GM19468 (cell line): ENCODE measurements around the gene BTBD10.

Experiments
- ATAC-seq: cut with Tn5 transposase; IDR thresholded peaks from one replicate; pipeline ENCODE4 v1.9.1; 2021; ENCODE audit warnings: mild to moderate bottlenecking, moderate library complexity, moderate number of reproducible peaks; ENCODE audit not compliant: unreplicated experiment; ENCODE audit errors: extremely low read depth

The BTBD10 gene

DNA sequence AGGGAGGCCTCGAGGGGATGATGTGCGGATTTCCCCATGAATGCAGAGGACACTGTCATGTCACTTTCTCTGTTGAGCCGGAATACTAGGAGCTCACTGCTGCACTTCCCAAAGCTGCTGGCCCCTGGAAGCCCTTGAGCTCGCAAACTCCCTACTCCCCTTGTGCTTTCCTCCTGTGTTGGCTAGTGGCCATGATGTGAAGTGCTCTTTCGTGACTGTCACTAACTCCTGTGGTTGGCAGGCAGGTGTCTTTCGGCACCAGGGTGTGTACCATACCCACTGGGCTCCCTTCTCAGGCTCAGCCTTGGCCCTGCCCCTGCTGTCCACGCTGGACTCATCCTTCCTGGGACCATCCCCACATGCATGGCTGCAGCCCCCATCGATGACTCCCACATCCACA, 86.2 kb downstream of the BTBD10 start:
- ATAC-seq = no peak

DNA sequence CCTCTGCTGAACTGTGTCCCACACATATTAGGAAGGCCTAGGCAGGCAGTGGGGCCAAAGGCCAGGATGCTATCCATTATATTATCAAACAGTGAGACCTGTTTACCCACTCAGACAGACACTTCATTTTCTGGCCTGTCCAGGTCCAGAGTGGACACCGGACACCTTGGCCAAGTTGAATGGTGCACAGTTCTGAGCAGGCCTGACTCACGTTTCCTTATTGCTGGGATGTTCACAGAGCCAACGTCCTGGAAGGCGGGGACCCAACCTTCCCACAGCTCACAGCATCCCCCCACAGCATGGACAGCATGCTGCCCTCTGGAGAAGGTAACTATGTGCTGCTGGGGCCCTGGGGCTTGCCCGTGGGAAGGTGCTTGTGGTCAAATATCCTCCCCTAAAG, 86.6 kb downstream of the BTBD10 start:
- ATAC-seq = no peak

DNA sequence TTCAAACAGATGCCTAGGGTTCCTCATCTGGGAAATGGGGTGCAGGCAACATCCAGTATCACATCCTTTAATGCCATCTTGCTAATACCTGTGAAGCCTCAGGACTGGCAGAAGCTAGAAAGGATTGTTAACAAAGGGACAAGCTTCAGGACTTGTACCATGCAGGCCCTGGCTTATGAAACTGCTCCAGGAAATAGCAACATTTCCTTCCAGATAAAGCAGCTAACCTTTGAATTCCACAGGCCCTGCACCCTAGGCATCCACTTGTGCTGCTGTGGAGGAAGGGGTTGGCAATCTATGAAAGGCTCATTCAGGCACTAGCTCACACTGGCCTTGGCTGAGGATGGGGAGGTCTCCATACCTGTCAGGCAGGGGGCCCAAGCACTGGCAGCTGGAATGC, 87.2 kb downstream of the BTBD10 start:
- no peak for ATAC-seq

DNA sequence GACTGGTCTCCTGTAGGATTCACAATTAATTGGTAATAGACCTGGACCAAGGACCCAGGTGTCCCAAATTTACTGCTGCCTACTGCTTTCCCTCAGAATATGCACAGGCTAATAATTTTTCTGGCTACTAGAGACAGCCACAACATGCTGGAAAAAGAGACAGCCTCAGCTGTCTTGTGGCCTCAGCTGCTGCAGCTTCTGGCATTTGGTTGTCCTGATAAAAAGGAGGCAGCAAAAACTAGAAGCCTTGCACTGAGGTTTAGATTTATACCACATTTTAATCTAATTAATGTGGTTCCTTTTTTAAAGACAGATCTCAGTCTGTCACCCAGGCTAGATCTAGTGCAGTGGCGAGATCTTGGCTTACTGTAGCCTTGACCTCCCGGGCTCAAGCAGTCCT, 89.8 kb downstream of the BTBD10 start:
- no peak for ATAC-seq

GRCh38 chr11:13368041-13368446, 95.0 kb downstream of the BTBD10 start:
- no peak for ATAC-seq

DNA sequence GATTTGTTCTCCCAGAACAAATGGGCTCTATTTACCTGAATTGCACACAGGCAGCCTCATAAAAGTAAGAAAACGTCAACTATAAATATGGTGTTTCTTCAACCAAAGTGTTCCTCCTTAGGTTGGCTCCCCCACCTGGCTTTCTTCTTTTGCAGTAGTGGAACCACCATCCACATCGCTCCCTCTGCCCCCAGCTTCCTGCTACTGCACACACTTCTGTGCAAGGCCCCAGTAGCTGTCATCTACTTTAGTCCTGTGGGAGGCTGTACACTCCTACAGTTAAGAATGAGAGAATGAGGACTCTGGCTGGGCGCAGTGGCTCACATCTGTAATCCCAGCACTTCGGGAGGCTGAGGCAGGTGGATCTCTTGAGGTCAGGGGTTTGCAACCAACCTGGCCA, 95.9 kb downstream of the BTBD10 start:
- no peak for ATAC-seq

DNA sequence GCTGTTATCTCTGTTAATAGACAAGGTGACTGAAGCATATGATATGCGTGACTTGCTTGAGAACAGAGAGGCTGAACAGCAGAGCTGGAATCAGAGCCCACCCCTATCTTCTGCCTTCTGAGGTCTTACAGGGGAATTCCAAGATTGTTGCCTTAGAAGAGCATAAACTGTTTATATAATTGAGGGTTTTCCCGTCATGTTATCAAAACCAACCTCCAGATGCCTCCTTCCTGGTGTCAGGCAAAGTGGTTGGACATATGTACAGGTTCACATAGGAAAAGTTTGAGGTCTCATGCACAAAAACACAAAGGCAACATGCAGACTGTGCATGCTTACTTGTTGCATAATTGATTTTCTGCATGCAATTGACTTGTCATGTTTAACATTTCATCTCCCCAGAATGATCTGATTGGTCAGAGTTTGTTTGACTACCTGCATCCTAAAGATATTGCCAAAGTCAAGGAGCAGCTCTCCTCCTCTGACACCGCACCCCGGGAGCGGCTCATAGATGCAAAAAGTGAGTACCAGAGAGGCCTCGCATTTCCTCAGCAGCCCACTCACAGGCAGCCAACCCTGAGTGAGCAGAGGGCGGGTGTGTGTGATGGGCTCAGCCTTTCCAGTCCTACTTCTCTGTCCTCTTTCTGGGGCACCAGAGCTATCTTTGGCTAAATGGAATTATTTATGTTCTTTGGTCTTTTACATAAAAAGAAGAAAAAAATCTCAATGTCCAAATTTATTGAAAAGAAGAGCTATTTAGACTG, 96.6 kb downstream of the BTBD10 start:
- ATAC-seq = no peak

- no peak for ATAC-seq
These were observed 98.6 kb downstream of the BTBD10 start for GRCh38 chr11:13364388-13364787.

DNA sequence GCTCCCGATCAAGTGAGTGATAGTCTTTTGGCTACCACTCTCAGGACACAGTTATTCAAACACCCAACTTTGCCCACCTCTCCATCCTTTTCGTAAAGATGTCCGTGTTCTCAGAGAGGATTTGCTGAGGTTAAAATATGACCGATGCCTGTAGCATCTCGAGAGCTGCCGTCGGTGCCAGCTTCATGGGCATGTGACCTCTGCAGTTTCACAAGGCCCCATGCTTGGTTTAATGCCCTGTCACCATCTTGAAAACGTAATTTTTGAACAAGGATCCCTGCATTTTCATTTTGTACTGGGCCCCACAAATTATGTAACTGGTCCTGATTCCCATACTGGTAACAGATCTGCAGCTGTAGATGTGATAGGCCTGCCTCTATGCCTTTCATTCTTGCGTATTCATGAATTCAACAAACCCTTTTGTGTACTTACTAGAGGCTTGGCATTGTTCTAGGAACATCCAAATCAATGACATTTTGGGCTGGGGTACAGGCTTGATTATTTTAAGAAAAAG, 100.4 kb downstream of the BTBD10 start:
- no peak for ATAC-seq

GRCh38 chr11:13358596-13359270, 104.3 kb downstream of the BTBD10 start:
- no peak for ATAC-seq

DNA sequence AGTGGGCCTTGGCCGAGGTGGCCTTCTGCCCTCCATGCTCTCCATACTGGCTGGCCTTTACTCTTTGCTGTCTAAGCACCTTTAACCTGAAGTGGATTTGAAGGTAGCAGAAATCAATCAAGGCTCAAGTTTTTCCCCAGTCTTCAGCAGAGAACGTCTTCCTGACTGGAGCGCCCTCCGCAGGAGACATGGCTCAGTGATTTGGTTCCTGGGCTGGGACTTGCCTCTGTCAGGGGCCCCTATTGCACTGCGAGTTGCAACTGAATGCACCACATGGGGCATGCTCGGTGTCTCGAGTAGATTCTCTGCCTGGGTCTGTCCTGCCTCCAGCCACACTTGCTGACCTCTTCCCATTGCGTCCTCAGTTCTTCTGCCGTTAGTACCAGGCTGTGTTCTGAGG, 105.8 kb downstream of the BTBD10 start:
- no peak for ATAC-seq

DNA sequence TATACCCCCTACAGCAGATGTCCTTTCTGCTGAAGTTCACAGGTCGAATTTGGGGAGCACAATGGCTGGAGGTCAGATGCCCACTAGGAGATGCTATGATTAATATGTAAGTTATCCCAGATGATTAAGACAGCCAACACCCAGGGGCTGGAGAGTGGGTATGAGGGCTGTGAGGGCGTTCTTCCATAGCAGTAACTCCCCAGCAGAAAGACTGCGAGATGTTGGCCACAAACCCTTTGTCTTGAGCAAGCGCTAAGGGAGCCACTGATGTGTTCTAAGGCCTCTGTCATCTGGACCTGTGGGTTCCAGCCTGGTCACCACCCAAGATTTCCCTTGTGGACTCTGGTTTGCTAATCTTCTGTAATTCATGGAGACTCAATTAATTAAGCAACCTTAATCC, 107.8 kb downstream of the BTBD10 start:
- no peak for ATAC-seq

DNA sequence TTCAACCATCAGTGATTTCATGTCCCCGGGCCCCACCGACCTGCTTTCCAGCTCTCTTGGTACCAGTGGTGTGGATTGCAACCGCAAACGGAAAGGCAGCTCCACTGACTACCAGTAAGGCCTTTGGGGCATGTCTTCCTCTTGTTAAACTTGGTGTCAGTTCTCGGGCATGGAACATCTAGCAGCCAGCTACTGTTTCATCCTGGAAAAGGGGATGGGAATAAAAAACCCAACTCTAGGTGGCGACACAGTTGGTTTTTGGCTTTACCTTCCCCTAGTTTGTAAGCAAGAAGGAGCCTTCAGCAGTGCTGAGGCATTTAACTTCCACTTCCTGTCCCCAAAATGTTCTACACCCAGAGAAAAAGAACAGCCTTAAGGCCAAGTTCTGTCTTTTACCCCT, 108.7 kb downstream of the BTBD10 start:
- ATAC-seq = no peak

DNA sequence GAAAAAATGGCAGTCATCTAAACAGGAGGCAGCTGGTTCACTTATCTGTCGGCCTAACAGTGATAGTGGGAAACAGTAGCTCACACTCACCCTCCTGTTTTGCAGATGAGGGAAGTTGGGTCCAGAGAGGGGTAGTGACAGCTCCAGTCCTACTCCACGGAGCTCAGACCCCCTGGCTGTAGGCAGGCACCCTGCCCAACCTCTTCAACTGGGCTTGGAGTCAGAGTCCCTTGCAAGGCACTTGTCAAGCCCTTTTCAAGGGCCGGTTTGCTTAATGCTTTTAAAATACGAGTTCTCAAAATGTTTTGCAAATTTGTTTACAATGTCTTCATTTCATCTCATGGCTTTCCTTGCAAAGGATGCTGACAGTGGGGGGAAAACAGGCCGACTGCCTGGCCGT, 110.3 kb downstream of the BTBD10 start:
- no peak for ATAC-seq

DNA sequence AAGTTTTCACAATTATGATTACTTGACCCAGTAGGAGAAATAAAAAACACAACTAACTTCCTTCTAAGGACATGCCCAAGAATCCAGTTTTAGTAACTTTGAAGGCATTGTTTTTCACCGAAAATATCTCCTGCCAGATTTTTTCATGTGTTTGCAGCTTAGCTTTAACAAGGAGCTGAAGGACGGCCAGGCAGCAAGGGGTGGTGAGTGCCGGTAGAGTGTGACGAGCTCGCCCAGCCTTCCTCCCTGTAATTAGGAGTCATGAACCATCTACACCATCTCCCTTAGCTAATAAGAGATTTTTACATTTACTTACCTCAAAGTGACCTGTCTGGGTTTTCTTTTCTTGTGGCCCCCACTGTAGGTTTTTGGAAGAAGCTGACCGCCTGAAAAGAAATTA, 113.4 kb downstream of the BTBD10 start:
- no peak for ATAC-seq

DNA sequence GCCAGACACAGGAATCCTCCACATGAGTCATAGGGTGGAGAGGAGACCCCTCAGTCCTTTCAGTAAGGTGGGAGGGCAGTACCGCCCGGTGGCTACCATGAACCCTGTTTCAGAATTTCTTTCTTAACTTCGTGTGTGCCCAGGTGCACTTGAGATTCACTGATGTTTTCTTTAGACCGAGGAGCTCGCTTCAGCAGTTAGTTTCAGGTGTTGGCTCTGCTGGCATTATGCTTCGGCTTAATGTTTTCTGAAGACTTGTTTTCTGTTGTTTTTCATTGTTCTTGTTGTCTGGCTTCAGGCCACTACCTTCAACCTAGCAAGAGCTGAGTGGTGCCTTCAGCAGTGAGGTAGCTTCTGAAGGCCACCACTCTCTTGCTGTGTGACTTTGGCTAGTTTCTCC, 114.0 kb downstream of the BTBD10 start:
- ATAC-seq = no peak

- ATAC-seq = no peak
These were observed 114.7 kb downstream of the BTBD10 start for GRCh38 chr11:13348305-13348704.

- no peak for ATAC-seq
These were observed 115.1 kb downstream of the BTBD10 start for GRCh38 chr11:13347901-13348300.

GRCh38 chr11:13346470-13346869, 116.6 kb downstream of the BTBD10 start:
- no peak for ATAC-seq

- ATAC-seq = no peak
These were observed 118.2 kb downstream of the BTBD10 start for GRCh38 chr11:13344818-13345217.

- no peak for ATAC-seq
These were observed 118.9 kb downstream of the BTBD10 start for GRCh38 chr11:13343931-13344717.
